Stimulated activated CD4-positive, alpha-beta T cell treated with anti-CD3 and anti-CD28 coated beads, Interleukin-12 subunit alpha, Interleukin-12 subunit beta, amount 100 ng/mL, for 4 hours (primary cell): Measurements from ENCODE around the gene CYP27C1.
"Not testable (repeated sequence)": the region's sequence is repeated elsewhere in the genome, so short reads cannot be mapped to it uniquely, and the experiment has no call there.

Experiments
- DNase-seq: peaks from one replicate; pipeline ENCODE4 v3.0.0-alpha.2; 2020

The CYP27C1 gene

GRCh38 chr2:127220102-127220767, at the start of gene CYP27C1:
Gene CYP27C1, minus strand, starts transcription at chr2:127220299. Its CDS starts 29 bp downstream, at chr2:127220270.
- no peak for DNase-seq

GRCh38 chr2:127261804-127262406, 41.8 kb upstream of the CYP27C1 start:
- DNase-seq = no peak

GRCh38 chr2:127259355-127259754, 39.3 kb upstream of the CYP27C1 start:
- DNase-seq = no peak

GRCh38 chr2:127256866-127257265, 36.8 kb upstream of the CYP27C1 start:
- DNase-seq = no peak

- no peak for DNase-seq
Measured at GRCh38 chr2:127256381-127256780, 36.3 kb upstream of the CYP27C1 start.

GRCh38 chr2:127255721-127256120, 35.6 kb upstream of the CYP27C1 start:
- no peak for DNase-seq

- no peak for DNase-seq
Measured at GRCh38 chr2:127255146-127255545, 35.0 kb upstream of the CYP27C1 start.

- no peak for DNase-seq
Measured at GRCh38 chr2:127254386-127254981, 34.4 kb upstream of the CYP27C1 start.

- not testable (repeated sequence) for DNase-seq
Measured at GRCh38 chr2:127241184-127241583, 21.1 kb upstream of the CYP27C1 start.

GRCh38 chr2:127239395-127239794, 19.3 kb upstream of the CYP27C1 start:
- DNase-seq = no peak

- DNase-seq = not testable (repeated sequence)
Measured at GRCh38 chr2:127237768-127238167, 17.7 kb upstream of the CYP27C1 start.

GRCh38 chr2:127235082-127235702, 15.1 kb upstream of the CYP27C1 start:
- no peak for DNase-seq

- no peak for DNase-seq
Measured at GRCh38 chr2:127233710-127234109, 13.6 kb upstream of the CYP27C1 start.

GRCh38 chr2:127231130-127231865, 11.2 kb upstream of the CYP27C1 start:
- DNase-seq = no peak

GRCh38 chr2:127229555-127229954, 9.5 kb upstream of the CYP27C1 start:
- no peak for DNase-seq

- DNase-seq = no peak
Measured at GRCh38 chr2:127228102-127228501, 8.0 kb upstream of the CYP27C1 start.

GRCh38 chr2:127227264-127227660, 7.2 kb upstream of the CYP27C1 start:
- not testable (repeated sequence) for DNase-seq

- no peak for DNase-seq
Measured at GRCh38 chr2:127226520-127227263, 6.6 kb upstream of the CYP27C1 start.

GRCh38 chr2:127226132-127226519, 6.0 kb upstream of the CYP27C1 start:
- no peak for DNase-seq

GRCh38 chr2:127225186-127225960, 5.3 kb upstream of the CYP27C1 start:
- no peak for DNase-seq

GRCh38 chr2:127224135-127224534, 4.0 kb upstream of the CYP27C1 start:
- not testable (repeated sequence) for DNase-seq
